ENCODE data around the gene KRT76. TPM values are rescaled to one million over a fixed set of nuclear protein-coding genes. Genes with fewer than 3 reads are reported as not detected.

Gene KRT76
- polyA plus RNA-seq, 1 donor (not counting 4 experiments of a cell fraction or from before 2014, with no cell fraction given) = not detected

- Histone ChIP-seq H3K9ac (ENCODE audit: control insufficient read depth, extremely low read depth, insufficient read depth, low read length) (no peak overlapping the region), H4K20me1 (ENCODE audit: control insufficient read depth, extremely low read depth, insufficient read depth, low read length) (no peaks in the 10 kb centered on the region), H3K27me3 (ENCODE audit: control insufficient read depth, extremely low read depth, insufficient read depth, low read length) (peaks cover 59% of the 10 kb centered on the region), H3K4me3 (ENCODE audit: control insufficient read depth in 2 of 3, extremely low read depth in 1 of 3, insufficient read depth in 2 of 3, low read depth in 1 of 3, low read length in 3 of 3) (no peak overlapping the region), H3K9me3 (ENCODE audit: control insufficient read depth, low read depth, low read length) (no peaks in the 10 kb centered on the region), H2AFZ (ENCODE audit: control insufficient read depth, low read length) (no peak overlapping the region), H3K4me1 (ENCODE audit: control insufficient read depth, extremely low read depth, insufficient read depth, low read length) (peaks cover 12% of the 10 kb centered on the region), H3K9me1 (ENCODE audit: control insufficient read depth, extremely low read depth, insufficient read depth, low read length) (no peaks in the 10 kb centered on the region), H3K36me3 (ENCODE audit: control insufficient read depth in 2 of 2, extremely low read depth in 1 of 2, insufficient read depth in 2 of 2, low read length in 2 of 2) (no peaks in the 10 kb centered on the region), H3K4me2 (ENCODE audit: control insufficient read depth, extremely low read depth, insufficient read depth, low read depth, low read length) (no peak overlapping the region), H3K27ac (ENCODE audit: control insufficient read depth, insufficient read depth, low read length) (no peak overlapping the region), H3K79me2 (ENCODE audit: control insufficient read depth, insufficient read depth, low read length) (no peaks in the 10 kb centered on the region)
- TF ChIP-seq EZH2 (IDR thresholded peaks at IDR 0.05; ENCODE audit: low read length) (no peak), CTCF (optimal IDR thresholded peaks at IDR 0.05 in 1 of 3, IDR thresholded peaks at IDR 0.05 in 1 of 3, conservative IDR thresholded peaks at IDR 0.05 in 1 of 3; ENCODE audit: extremely low read depth in 1 of 3, insufficient read depth in 2 of 3, low read length in 3 of 3) (no peak)
- DNase-seq (ENCODE audit: low read depth, low spot score) (no peak), FAIRE-seq (no peak)
- dilution Hi-C loops (cut with MboI; ENCODE audit: extremely low pct_ligation_motif_present, low sequenced_read_pairs) = no loop called here
These were observed 14.4 kb upstream of the KRT76 start for GRCh38 chr12:52791271-52792184.

GRCh38 chr12:52790427-52791270 lies 13.5 kb upstream of the KRT76 start:
- Histone ChIP-seq H2AFZ (ENCODE audit: control insufficient read depth, low read length) (no peak overlapping the region), H3K4me1 (ENCODE audit: control insufficient read depth, extremely low read depth, insufficient read depth, low read length) (peaks cover 12% of the 10 kb centered on the region), H3K9me3 (ENCODE audit: control insufficient read depth, low read depth, low read length) (no peaks in the 10 kb centered on the region), H3K36me3 (ENCODE audit: control insufficient read depth in 2 of 2, extremely low read depth in 1 of 2, insufficient read depth in 2 of 2, low read length in 2 of 2) (no peaks in the 10 kb centered on the region), H3K79me2 (ENCODE audit: control insufficient read depth, insufficient read depth, low read length) (no peaks in the 10 kb centered on the region), H4K20me1 (ENCODE audit: control insufficient read depth, extremely low read depth, insufficient read depth, low read length) (no peaks in the 10 kb centered on the region), H3K9ac (ENCODE audit: control insufficient read depth, extremely low read depth, insufficient read depth, low read length) (no peak overlapping the region), H3K4me2 (ENCODE audit: control insufficient read depth, extremely low read depth, insufficient read depth, low read depth, low read length) (peak overlapping the region; percentile 40), H3K27me3 (ENCODE audit: control insufficient read depth, extremely low read depth, insufficient read depth, low read length) (peaks cover 61% of the 10 kb centered on the region), H3K9me1 (ENCODE audit: control insufficient read depth, extremely low read depth, insufficient read depth, low read length) (no peaks in the 10 kb centered on the region), H3K4me3 (ENCODE audit: control insufficient read depth in 2 of 3, extremely low read depth in 1 of 3, insufficient read depth in 2 of 3, low read depth in 1 of 3, low read length in 3 of 3) (no peak overlapping the region), H3K27ac (ENCODE audit: control insufficient read depth, insufficient read depth, low read length) (no peak overlapping the region)
- dilution Hi-C loops (cut with MboI; ENCODE audit: extremely low pct_ligation_motif_present, low sequenced_read_pairs) = no loop called here
- DNase-seq (ENCODE audit: low read depth, low spot score) = no peak
- TF ChIP-seq EZH2 (IDR thresholded peaks at IDR 0.05; ENCODE audit: low read length) = no peak
- no peak for TF ChIP-seq CTCF (optimal IDR thresholded peaks at IDR 0.05 in 1 of 3, IDR thresholded peaks at IDR 0.05 in 1 of 3, conservative IDR thresholded peaks at IDR 0.05 in 1 of 3; ENCODE audit: extremely low read depth in 1 of 3, insufficient read depth in 2 of 3, low read length in 3 of 3)
- no peak for FAIRE-seq
